D721Med (cell line): ENCODE results near the gene CNTNAP2.

Experiments used
- DNase-seq: peaks from one replicate; pipeline ENCODE4 v3.0.0; 2011; ENCODE audit warnings: low spot score; ENCODE audit not compliant: insufficient read length
- FAIRE-seq: peaks from 2 replicates; lab custom pipeline; 2011; peaks lifted over from hg19 to GRCh38; lab: Jason Lieb, UNC
- TF ChIP-seq, protein P1 (sequence below): IDR thresholded peaks from 2 replicates; pipeline ENCODE4 v1.5.1; 2012; ENCODE audit warnings: mild to moderate bottlenecking, control low read depth; ENCODE audit not compliant: insufficient read depth; ENCODE audit errors: missing control alignments

The CNTNAP2 gene

DNA sequence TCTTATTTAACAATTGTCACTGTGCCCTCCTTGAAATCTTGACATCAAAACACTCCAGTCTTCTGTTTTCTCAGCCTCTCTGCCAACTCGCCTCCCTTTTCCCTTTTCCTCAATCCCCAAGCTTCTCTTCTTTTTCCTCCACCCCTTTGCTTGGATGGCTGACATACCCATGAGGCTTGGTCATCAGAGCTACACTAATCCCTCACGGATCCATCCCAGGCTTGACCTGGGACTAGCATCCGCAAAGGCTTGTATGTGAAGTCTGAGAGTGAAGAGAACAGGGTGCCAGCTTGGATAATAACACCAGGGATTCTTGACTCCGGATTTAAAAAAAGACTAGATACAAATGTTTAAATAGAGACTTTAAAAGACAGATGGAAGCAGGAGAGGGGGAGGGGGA is 2045.2 kb downstream of the CNTNAP2 start:
- FAIRE-seq, result no peak
- no peak for DNase-seq
- TF ChIP-seq, protein P1, sequence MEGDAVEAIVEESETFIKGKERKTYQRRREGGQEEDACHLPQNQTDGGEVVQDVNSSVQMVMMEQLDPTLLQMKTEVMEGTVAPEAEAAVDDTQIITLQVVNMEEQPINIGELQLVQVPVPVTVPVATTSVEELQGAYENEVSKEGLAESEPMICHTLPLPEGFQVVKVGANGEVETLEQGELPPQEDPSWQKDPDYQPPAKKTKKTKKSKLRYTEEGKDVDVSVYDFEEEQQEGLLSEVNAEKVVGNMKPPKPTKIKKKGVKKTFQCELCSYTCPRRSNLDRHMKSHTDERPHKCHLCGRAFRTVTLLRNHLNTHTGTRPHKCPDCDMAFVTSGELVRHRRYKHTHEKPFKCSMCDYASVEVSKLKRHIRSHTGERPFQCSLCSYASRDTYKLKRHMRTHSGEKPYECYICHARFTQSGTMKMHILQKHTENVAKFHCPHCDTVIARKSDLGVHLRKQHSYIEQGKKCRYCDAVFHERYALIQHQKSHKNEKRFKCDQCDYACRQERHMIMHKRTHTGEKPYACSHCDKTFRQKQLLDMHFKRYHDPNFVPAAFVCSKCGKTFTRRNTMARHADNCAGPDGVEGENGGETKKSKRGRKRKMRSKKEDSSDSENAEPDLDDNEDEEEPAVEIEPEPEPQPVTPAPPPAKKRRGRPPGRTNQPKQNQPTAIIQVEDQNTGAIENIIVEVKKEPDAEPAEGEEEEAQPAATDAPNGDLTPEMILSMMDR, result no peak

DNA sequence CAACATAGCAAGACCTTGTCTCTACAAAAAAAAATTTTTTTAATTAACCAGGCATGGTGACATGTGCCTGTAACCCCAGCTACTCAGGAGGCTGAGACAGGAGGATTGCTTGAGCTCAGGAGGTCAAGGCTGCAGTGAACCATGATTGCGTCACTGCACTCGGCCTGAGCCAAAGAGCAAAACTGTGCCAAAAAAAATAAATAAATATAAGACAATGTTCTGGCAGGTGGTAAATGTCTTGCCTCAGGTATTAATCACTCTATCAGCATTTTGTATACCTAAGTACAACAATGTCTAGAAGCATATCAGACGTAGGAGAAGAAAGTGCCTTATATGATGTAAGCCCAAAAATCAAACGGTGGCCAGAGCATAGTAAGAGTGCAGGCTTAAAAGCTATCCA is 2046.2 kb downstream of the CNTNAP2 start:
- FAIRE-seq (no peak), DNase-seq (no peak)
- TF ChIP-seq, protein P1, result no peak

DNA sequence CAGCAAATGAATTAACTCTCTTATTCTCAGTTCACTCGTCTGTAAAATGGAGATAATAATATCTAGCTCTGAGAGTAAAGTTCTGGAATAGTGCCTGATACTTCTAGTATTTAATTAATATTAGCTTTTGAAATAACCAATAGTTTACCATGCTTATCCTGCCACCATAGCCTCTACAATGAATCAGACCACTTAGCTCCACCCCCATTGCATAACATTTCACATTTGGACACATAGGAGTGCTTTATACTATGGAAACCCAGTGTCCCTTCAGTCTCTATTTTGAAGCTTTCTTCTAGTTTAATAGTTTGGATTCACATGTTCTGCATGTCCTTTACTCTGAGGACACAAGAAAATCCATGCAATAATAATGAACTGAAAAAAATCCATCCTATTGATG is 2046.6 kb downstream of the CNTNAP2 start:
- TF ChIP-seq, protein P1, result no peak
- no peak for FAIRE-seq
- no peak for DNase-seq

DNA sequence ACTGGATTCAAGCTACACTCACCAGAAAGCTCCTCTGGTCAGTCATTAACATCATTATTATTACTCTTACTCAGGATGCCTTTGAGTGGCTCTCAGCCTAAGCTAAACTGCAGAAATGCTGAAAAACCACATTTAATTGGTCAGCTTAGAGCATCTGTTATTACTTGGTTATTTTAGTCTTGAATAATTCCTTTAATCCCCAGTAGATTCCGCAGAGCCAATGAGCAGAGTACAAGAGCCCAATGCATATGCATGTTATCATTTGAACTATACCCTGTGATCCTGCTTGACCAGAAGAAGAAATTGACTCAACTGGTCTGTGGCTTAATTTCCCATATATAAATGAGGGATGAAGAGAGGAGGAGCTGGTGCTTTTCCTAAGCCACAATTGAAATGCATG is 2056.3 kb downstream of the CNTNAP2 start:
- peak; percentile 46 for FAIRE-seq
- no peak for DNase-seq
- TF ChIP-seq, protein P1, result no peak

DNA sequence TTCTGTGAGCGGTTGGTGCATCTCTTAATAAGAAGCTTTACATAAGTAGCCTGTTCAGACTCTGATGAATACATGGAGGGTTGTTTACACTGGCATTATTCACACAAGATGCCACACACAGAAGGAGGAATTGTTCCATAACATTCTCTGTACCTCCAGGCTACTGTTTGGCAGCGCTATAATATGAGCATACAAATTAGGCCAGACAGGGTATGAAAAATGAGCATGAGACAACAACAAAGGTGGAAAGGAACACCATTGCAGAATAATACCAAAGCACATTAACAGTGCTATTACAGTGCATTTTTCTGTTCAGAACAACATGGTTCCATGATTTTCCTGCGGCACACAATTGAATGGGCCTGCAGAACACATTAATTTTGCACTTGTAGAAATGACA is 2056.8 kb downstream of the CNTNAP2 start:
- DNase-seq (no peak), FAIRE-seq (peak; percentile 69)
- TF ChIP-seq, protein P1, result no peak

DNA sequence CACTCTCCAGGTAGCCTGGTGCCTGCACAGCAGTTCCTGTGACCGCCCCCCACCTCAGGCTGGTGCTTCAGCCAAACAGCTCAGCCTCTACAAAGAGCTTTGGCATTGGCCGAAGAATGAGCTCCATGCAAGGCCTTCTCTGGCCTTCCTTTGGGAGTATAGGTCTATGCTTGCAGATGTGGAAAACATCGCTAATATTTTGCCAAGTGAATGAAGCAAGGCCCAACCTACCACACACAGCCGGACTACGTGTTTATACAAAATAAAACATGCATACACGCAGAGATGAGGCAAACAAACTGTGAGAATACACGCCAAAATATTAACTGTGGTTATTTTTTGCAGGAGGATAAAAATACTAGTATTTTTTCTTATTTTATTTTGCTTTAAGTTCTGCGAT is 2057.8 kb downstream of the CNTNAP2 start:
- DNase-seq, result no peak
- FAIRE-seq, result no peak

DNA sequence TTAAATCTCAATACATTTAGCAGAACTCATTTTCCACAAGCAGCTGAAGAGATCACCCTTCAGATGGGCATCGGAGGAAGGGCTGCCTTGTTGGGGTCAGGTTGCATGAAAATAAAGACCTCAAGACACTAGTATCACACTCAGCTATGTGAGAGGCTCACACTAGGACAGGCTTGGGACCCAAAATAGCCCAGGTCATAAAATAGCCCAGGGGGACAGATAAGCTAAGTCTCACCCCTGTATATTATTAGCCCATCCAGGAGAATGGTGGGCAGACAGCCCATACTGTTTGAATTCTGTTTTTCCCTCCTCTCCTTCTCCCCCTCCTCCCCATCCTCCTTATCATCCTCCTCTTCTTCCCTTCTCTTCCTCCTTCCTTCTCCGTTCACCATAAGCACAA is 2058.9 kb downstream of the CNTNAP2 start:
- FAIRE-seq (no peak), DNase-seq (no peak)
- TF ChIP-seq, protein P1, result no peak

More for the DNA sequence above, 2057.8 kb downstream of the CNTNAP2 start:
- TF ChIP-seq, protein P1, result no peak
